22Rv1 (cell line): ENCODE data around the gene HOXB2.

Experiments
- CTCF ChIP-seq: fragments of 450-650 bp; IDR thresholded peaks from 2 replicates; pipeline ENCODE4 v1.5.1; 2017; ENCODE audit warnings: mild to moderate bottlenecking
- ZFX ChIP-seq: fragments of 450-650 bp; IDR thresholded peaks from 2 replicates; pipeline ENCODE4 v1.6.1; 2017; ENCODE audit warnings: antibody characterized with exemption, borderline replicate concordance

DNA sequence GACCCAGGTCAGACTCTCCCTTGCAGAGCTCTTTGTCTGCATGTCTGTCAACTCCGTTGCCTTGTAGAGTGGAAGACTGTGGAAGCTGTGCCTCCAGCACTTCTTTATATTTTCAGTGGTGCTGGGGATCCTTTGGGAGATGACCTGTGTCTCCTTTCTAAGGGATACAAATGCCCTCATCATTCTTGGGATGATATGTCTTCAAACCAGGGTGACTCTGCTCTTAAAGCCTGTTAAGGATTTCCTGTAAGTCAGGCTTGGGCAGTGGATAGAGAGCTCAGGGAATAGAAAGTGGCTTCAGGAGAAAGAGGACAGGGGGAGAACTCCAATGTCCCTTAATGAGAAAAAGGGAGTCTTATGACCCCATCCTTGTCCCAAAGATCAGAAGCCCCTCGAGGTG is 43.6 kb upstream of the HOXB2 start:
- TF ChIP-seq CTCF (no peak), ZFX (no peak)
